Forelimb muscle (tissue), 1 donor: ENCODE results near the gene SMIM32. TPM values are rescaled to one million over a fixed set of nuclear protein-coding genes. Genes with fewer than 3 reads are reported as not detected.

Experiments used
- DNase-seq: peaks from one replicate; pipeline ENCODE4 v3.0.0-alpha.2; 2013; ENCODE audit warnings: low read depth
- polyA plus RNA-seq: library from polyadenylated mRNA; unstranded; fragments of 120-200 nt; gene quantifications from one replicate; pipeline ENCODE4 v1.2.1, GENCODE V29; 2013; ENCODE audit not compliant: insufficient read length

SMIM32 gene
- polyA plus RNA-seq, 1 donor = not detected

DNA sequence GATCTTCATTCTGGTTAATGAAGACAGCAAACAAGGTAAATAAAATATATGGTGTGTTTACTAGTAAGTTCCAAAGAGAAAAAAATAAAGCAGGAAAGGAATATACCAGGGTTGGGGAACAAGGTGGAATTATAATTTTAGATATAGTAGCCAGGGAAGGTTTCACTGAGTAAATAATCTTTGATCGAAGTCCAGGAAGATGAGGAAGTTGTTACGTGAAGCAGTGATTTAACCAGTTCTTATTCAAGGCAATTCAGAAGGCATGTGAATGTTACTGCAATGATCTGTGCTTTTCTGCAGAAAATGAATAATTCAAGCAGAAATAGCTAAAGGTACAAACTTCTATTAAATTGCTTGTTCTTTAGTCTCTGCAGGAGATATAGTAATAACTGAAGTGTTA is 6.2 kb downstream of the SMIM32 start:
- no peak for DNase-seq

DNA sequence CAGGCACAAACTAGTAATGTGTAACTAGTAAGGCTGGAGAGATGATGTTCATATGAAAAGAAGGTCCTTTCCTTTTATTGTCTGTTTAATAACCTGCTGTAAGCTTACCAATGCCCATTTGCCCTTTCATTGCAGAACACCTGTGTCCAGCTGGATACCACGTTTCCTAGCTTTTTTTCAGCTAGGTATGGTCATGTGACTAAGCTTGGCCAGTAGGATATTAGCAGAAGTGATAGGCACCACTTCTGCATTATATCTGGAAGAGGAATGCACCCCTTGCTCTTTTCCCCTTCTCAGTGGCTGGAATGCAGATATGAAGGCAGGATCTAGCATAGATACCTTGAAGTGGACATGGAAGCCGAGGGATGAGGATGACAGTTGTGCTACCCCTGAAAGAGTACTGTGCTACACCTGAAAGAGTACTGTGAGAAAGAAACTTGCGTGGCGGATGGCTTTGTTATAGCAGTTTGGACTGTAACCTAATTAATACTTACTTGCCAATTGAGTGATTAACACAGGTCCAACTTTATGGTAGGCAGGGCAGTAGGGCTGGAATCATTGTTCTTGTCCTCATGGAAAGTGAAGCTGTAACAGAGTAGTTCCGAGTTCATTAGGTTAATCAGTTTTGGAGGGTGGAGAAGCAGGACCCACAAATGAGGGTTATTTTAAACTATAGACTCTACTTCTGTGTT is 6.8 kb downstream of the SMIM32 start:
- no peak for DNase-seq

DNA sequence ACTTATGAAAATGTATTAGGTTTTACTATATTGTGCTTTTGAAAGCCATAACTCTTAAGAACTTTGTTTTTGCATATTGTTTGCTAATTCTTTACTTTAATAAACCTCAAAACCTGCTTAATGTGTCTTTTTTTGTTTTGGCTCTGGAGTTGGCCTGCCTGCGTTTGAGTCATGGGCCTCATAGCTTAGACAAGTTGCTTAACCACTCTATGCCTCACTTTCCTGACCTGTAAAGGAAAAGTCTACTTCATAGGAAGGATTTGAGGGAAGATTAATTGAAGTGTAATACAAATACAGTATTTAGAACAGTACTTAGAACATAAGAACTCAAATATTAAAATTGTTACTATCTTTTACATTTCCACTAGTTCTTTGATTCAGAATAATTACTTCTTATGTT is 10.3 kb downstream of the SMIM32 start:
- DNase-seq = no peak

DNA sequence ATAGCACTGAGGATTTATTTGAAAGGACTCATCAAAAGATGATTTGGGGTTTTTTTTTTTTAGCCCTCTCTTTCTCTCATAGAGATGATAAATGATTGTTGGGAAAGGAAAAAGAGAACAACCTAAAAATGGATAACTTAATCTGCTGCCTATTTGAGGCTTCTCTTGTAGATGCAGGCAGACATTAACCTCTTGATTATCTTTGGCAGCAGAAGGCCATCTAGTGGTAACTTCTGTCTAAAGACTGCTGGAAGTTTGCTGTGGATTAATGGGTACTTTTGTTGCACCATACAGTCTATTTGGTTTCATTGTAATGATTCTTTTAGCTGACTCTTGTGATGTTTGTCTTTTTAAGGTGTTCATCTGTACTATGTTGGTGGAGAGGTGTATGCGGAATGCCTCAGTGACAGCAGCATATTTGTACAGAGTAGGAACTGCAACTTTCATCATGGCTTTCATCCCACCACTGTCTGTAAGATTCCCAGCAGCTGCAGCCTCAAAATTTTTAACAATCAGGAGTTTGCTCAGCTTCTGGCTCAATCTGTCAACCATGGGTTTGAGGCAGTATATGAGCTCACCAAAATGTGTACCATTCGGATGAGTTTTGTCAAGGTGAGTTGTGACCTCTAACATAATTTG is 18.8 kb downstream of the SMIM32 start:
- peak; percentile 40 for DNase-seq

DNA sequence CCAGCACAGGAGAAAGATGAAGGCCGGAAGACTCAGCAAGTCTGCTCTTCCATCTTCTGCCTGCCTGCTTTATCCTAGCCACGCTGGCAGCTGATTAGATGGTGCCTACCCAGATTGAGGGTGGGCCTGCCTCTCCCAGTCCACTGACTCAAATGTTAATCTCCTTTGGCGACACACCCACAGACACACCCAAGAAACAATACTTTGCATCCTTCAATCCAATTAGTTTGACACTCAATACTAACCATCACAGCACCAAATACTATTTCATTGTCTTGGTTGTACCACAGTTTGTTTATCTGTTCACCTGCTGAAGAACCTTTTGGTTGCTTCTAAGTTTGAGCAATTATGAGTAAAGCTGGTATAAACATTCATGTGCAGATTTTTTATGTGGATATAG is 23.7 kb downstream of the SMIM32 start:
- no peak for DNase-seq

DNA sequence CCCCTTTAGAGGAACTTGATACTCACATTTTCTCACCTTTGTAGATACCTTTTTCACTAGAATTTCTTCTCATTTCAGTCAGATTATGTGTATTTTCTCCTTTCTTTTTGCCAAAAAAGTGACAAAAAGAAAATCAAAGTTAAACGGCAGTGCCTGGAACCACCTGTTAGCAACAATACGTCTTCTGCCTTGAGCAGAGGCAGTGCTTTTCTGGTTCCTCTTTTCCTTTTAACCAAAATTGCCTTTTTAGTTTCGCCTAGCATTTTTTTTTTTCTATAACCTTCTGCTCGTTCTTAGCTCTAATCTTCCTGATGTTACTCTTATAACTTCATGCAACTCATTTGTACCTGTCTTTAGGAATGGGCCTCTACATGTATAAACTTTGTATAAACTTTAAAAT is 26.1 kb downstream of the SMIM32 start:
- no peak for DNase-seq

DNA sequence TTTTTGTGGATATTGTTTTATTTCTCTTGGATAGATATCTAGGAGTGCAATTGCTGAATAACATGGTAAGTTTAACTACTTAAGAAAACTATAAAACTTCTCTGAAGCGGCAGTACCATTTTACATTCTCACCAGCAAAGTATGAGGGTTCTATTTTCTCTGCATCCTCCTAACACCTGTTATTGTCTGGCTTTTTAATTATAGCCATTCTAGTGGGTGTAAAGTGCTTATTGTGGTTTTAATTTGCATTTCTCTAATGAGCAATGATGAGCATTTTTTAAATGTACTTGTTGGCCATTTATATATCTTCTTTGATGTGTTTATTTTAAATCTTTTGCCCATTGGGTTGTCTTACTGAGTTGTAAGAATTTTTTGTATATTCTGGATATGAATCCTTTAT is 28.7 kb downstream of the SMIM32 start:
- DNase-seq = no peak

DNA sequence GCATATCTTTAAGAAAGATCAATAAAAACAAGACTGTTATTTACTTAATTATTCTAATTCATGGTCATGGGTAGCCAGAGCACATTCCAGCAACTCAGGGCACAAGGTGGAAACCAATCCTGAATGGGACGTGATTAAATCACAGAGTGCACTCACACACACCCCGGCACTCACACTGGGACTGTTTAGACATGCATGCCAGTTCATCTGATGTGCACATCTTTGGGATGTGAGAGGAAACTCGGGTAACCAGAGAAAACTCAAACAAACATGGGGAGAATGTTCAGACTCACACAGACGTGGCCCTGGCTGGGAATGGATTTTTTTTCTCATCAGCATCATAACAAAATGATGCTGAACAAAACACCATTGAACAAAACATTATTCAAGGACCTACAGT is 31.0 kb downstream of the SMIM32 start:
- no peak for DNase-seq

DNA sequence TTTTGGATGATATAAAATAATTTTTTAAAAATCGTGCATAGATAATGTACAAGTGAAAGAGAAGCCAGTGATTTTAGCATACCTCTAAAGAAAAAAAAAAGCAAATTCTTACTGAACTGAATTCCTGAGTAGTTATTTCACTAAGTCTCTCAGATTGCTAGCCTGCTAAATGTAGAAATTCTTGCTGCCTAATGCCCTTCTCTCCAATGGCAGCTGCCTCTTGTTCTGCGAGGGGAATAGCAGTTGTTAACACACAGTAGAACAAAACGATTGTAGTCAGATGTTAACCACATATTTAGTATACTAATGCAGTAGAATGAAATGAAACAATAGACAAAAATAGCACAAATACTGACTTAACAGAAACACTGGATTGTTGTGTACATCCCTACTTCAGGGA is 33.5 kb downstream of the SMIM32 start:
- DNase-seq = no peak

DNA sequence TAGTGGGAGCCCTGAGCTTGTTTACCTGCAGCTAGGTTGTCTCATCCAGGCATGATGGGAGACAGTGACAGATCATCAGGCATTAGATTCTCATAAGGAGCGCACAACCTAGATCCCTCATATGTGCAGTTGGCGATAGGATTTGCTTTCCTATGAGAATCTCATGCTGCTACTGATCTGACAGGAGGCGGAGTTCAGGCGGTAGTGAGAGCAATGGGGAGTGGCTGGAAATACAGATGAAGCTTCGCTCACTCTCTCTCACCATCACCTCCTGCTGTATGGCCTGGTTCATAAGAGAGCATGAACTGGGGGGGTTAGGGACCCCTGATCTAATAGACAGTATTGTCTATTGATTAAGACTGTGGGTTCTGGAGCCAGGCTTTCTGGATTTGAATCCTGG is 35.4 kb downstream of the SMIM32 start:
- no peak for DNase-seq

DNA sequence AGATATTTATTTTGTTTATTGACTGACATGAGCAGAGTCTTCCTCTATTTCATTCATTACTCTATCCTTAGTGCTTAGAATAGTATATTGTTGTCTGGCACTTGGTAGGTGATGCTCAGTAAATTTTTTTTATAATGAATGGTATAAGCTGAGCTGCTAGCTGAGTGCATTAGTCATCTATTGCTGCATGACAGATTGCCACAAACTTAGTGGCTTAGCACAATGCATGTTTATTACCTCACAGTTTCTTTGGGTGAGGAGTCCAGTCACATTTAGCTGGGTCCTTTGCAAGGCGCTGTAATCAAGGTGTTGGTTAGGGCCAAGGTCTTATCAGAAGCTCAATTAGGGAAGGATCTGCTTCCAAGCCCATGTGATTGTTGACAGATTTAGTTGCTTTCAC is 37.2 kb downstream of the SMIM32 start:
- no peak for DNase-seq

DNA sequence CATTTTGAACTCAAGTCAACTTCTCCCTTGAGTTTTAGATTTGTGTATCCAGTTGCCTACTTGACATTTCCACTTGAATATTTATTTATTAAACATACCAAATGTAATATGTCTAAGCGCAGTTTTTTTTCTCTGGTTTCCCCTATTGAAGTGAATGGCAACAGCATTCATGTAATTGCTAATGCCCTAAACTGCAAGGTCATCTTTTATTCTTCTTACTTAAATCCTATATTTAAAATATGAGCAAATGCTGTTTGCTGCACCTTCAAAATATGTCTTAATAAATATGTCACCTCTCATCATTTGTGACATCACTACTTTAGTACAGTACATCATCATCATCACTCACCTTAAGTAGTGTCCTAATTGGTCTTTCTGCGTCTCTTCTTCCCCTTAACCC is 37.9 kb downstream of the SMIM32 start:
- DNase-seq = no peak

DNA sequence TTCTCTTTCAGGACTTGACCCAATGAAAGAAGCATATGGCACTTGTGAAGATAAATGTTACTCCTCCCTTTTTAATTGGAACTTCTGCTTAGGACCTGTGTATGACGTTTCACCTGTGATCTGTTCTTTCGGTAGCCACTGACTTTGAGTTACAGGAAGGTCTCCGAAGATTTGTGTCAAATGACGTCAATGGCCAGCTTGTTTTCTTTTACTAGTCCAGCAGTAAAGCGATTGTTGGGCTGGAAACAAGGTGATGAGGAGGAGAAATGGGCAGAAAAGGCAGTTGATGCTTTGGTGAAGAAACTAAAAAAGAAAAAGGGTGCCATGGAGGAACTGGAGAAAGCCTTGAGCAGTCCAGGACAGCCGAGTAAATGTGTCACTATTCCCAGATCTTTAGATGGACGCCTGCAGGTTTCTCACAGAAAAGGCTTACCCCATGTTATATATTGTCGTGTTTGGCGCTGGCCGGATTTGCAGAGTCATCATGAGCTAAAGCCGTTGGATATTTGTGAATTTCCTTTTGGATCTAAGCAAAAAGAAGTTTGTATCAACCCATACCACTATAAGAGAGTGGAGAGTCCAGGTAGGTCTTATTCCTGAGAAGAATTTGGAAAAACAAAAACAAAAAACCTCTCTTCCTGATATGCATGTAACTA is 39.3 kb downstream of the SMIM32 start:
- DNase-seq = no peak

DNA sequence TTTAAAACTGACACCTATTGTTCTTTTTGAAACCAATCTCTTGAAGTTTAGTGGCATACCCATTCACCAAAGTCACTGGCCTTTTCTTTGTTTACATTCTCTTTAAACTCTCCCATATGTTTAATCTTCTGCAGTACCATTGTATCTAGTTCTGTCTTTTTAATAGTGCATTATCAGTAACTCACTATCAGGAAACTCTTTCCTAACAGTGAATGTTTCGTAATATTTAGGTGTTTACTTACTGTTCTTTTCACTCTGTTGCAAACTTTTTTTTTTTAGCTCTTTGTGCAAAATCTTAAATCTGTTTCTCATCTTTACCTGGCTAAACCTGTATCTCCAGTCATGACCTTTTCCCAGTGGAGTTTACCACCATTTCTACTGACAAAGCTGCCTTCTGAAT is 43.1 kb downstream of the SMIM32 start:
- no peak for DNase-seq

DNA sequence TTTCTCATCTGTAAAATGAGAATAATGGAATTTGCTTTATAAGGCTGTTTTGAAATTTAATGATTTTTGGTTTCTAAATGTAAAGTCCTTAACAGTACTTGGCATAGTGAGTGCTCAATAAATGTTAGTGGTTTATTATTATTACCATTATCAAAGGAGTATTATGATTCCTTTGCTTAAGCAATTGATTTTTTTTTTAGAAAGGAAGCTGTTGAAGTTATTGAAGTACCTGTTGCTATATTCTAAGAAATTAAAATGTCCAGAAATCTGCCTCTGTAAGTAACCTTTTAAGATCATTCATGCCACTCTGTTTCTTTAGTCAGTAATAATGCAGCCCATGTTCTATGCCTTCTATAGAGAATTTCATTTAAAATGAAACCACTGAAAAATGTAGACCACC is 45.3 kb downstream of the SMIM32 start:
- no peak for DNase-seq

DNA sequence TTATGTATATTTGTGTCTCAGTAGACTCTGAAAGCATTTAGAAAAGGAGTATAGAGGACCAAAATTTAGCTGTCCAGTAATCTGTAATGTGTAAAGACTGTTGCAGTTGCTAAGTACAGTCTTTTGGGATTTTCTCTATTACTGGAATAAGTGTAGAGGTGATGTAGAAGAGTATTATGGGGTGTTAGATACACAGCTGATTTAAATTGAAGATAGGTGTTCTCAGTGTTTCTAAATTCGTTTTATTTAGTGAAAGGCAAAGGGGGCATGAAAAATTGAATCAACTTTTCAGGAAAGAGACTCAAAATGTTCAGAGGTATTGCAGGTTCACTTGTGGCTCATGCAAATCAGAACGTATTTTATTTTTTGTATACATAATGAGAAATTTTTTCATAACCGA is 46.8 kb downstream of the SMIM32 start:
- DNase-seq = no peak

DNA sequence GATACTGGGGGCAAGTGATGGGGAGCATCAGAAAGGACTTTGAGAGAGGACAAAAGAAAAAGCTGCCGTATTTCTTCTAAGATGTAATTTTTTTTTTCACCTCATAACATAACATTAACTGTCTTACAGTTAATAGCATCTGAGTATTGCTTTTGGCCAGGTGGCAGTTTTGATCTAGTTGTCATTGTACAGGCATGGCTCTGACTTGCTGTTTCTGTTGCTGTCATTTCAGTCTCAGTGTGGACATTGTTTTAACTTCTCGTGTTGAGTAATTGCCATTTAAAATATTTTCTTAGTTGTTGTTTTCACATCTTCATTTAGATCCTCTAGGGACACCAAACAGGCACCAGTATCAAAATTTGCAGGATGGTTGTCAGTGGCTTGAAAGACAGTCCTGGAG is 47.9 kb downstream of the SMIM32 start:
- no peak for DNase-seq

DNA sequence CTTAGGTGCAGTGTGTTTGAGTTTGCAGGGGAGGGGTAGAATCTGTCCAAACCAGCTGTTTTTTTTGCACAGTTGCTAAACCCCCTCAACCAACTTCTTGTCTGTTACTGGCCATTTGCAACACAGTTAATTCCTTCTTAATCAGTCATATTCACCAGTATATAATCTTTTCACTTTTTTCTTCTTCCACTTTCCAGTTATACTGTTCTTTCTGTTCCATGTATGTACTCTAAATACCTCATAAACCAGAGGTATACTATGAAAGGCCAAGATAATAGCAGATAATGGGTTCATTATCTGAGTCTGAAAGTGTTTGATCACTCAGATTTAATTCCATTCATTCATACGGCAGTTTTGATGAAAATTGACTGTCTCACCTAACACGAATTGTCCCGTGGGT is 49.2 kb downstream of the SMIM32 start:
- no peak for DNase-seq

DNA sequence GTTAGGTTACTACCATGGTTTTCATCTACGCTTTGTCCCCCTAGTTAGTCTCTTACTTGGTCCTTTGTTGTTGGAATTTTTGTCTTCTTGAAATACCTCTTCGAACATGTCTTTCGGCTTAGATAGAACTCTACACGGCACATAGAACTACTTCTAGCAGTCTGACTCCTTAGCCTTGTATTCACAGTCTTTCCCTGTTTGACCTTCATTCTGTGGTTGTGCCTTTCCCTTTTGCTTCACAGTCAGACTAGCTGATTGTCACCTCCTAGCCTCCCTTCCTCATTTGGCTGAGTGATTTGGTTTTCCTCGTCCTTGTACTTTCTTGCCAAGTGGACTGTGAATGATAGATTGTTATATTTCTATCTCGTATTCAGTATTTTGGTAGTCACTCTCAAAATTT is 49.6 kb downstream of the SMIM32 start:
- no peak for DNase-seq

DNA sequence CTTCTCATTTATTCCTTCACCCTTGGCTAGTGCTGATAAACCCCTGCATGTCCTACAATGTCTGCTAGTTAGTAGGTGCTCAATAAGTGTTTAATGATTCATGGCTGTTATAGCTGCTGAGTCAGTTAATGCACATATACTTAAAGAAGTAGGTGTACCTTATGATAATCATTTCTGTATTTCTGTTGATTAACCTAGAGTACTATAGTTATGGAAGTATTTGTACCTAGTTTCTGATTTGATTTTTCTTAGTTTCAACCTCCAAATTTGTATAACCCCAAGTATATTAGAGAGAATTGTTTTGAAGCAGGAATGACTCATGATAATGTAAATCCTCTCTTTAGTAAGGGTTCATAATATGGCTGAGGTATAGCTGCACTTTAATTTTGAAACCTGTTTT is 51.4 kb downstream of the SMIM32 start:
- no peak for DNase-seq
